Breast epithelium (tissue), 3 donors: ENCODE measurements around the gene PTPRZ1.

Experiments
- POLR2A ChIP-seq: fragments of 450-650 bp; IDR thresholded peaks from one replicate; pipeline ENCODE4 v1.6.1; 2016; ENCODE audit warnings: antibody characterized with exemption, mild to moderate bottlenecking, moderate library complexity
- TF ChIP-seq, protein P1 (sequence below), 3 donors: fragments of 450-650 bp; IDR thresholded peaks; one replicate each; pipeline ENCODE4 v1.5.1; 2016 to 2017; ENCODE audit warnings: antibody characterized with exemption in 3 of 3, mild to moderate bottlenecking in 3 of 3, moderate library complexity in 3 of 3

DNA sequence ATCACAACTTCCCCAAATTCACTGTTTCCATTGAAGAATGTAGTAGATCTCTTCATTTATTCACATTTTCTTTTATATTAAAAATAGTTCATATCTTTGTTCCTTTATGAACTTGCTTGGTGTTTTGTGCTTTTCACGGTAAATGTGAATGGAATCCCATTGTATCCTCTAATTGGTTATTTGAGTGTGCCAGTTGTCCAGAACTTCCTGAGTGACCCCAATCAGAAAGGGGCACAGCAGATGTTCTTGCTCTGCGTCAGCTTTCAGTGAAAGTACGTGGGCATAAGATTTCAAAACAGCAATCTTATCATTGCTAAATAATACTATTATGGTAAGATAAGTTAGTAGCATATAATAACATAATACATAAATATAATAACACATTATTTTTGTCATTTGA lies 47.0 kb downstream of the PTPRZ1 start:
- TF ChIP-seq, protein P1, sequence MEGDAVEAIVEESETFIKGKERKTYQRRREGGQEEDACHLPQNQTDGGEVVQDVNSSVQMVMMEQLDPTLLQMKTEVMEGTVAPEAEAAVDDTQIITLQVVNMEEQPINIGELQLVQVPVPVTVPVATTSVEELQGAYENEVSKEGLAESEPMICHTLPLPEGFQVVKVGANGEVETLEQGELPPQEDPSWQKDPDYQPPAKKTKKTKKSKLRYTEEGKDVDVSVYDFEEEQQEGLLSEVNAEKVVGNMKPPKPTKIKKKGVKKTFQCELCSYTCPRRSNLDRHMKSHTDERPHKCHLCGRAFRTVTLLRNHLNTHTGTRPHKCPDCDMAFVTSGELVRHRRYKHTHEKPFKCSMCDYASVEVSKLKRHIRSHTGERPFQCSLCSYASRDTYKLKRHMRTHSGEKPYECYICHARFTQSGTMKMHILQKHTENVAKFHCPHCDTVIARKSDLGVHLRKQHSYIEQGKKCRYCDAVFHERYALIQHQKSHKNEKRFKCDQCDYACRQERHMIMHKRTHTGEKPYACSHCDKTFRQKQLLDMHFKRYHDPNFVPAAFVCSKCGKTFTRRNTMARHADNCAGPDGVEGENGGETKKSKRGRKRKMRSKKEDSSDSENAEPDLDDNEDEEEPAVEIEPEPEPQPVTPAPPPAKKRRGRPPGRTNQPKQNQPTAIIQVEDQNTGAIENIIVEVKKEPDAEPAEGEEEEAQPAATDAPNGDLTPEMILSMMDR (IDR thresholded peaks at IDR 0.05), result no peak
- TF ChIP-seq POLR2A, result no peak
